ENCODE measurements around the gene MLANA. TPM values are rescaled to one million over a fixed set of nuclear protein-coding genes. Genes with fewer than 3 reads are reported as not detected.

MLANA gene
- total RNA-seq, 1 donor from 2014 or later: not detected

DNA sequence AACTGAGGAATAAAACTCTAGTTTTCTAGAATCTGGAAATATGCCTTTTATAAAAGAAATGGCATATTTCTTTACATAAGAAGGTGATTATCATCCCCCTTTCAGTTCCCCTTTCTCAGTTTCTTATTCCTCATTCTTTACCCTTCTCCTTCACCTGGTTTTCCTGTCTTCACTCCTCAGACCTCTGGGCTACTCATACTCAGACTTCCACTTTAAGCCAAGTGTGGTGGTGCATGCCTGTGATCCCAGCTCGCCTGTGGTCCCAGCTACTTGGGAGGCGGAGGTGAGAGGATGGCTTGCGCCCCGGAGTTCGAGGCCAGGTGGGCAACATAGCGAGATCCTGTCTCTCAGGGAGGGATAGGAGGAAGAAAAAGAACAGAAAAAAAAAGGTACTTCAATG, 67.6 kb downstream of the MLANA start:
- Mint-ChIP-seq H3K9me3 (no peaks in the 10 kb centered on the region), H3K4me3 (no peak overlapping the region), H3K27me3 (ENCODE audit: insufficient read depth, low read depth) (no peaks in the 10 kb centered on the region), H3K4me1 (no peaks in the 10 kb centered on the region), H3K27ac (no peak overlapping the region), H3K36me3 (no peaks in the 10 kb centered on the region)
- no peaks in the 10 kb centered on the region for H3K36me3 ChIP-seq
- no peaks in the 10 kb centered on the region for H3K27me3 ChIP-seq
- peaks cover 3% of the 10 kb centered on the region for H4K20me1 ChIP-seq (ENCODE audit: low read depth)
- no peak overlapping the region for H3K9ac ChIP-seq
- H3K79me2 ChIP-seq (ENCODE audit: low read depth): no peaks in the 10 kb centered on the region
- no peak overlapping the region for H3K4me3 ChIP-seq
- H2AFZ ChIP-seq (replicated peaks): no peak overlapping the region
- no peak overlapping the region for H3K27ac ChIP-seq
- H3K4me1 ChIP-seq: no peaks in the 10 kb centered on the region
- no peak overlapping the region for H3K4me2 ChIP-seq
- H3F3A ChIP-seq (ENCODE audit: low read depth): no peaks in the 10 kb centered on the region
- no peak for DNase-seq (ENCODE audit: low spot score)
- TF ChIP-seq, protein P1, sequence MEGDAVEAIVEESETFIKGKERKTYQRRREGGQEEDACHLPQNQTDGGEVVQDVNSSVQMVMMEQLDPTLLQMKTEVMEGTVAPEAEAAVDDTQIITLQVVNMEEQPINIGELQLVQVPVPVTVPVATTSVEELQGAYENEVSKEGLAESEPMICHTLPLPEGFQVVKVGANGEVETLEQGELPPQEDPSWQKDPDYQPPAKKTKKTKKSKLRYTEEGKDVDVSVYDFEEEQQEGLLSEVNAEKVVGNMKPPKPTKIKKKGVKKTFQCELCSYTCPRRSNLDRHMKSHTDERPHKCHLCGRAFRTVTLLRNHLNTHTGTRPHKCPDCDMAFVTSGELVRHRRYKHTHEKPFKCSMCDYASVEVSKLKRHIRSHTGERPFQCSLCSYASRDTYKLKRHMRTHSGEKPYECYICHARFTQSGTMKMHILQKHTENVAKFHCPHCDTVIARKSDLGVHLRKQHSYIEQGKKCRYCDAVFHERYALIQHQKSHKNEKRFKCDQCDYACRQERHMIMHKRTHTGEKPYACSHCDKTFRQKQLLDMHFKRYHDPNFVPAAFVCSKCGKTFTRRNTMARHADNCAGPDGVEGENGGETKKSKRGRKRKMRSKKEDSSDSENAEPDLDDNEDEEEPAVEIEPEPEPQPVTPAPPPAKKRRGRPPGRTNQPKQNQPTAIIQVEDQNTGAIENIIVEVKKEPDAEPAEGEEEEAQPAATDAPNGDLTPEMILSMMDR (IDR thresholded peaks at IDR 0.05): no peak
- no peak for TF ChIP-seq EZH2phosphoT487 (IDR thresholded peaks at IDR 0.05)
- no peak for TF ChIP-seq EZH2 (IDR thresholded peaks at IDR 0.05)
- H3K9me3 ChIP-seq (ENCODE audit: low read depth): no peaks in the 10 kb centered on the region

Other genes with a start within 250 kb of the MLANA start
- gene ERMP1, start 57.8 kb upstream of the MLANA start, total RNA-seq (ENCODE audit: low replicate concordance): 19.8 and 25.5 TPM in 2 replicates
- gene RANBP6, start 124.7 kb downstream of the MLANA start, total RNA-seq (ENCODE audit: low replicate concordance): 43.6 and 63.0 TPM in 2 replicates

Data from neural progenitor cell (in vitro differentiated cells).